GM18508 (cell line): ENCODE measurements around the gene TBC1D1.

ENCODE experiments used
- ATAC-seq: cut with Tn5 transposase; IDR thresholded peaks from one replicate; pipeline ENCODE4 v1.9.1; 2021; ENCODE audit warnings: moderate number of reproducible peaks; ENCODE audit not compliant: insufficient read depth, unreplicated experiment

The TBC1D1 gene

DNA sequence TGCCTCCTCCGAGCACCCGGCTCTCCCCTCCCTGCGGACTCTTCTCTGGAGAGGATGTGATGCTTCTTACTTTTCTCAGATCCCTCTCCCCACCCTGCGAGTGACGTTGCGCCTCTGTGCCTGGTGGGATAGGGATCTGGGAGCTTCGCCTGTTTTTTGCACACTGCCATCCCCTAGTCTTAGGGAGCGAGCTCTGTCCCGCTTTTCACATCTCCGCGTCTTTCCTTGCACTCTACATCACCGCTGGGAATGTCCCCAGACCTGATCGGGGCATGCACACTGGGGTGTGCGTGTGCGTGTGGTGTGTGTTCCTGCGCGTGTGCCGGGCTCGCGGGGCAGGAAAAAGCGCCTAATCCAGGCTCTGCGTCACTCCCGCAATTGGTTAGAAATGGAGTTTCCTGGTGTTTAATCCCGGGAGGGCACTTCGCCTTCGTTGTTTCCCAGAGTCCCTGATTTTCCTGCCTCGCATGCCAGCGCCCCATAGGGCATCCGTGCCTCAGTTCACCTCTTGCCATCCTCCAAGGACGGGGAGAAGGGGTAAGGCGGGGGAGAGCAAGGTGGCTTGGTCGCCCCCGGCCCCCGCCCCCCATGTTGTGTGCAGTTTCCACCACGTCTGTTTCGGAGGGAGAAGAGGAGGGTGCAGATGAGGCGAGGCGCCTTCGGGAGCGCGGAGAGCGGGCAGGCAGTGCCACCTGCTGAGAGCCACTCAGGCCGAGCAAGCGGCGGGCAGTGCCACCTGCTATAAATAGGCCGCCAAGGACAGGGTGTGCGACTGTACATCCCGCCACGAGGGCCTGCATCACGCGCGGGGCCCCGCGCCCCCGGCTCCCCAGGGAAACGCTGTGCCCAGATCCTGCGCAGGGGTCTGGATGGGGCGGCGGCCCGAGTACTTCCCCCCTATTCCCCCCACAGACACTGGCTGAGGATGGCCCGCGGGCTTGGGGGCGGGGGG, 759 bp upstream of the TBC1D1 start:
- ATAC-seq, result no peak

DNA sequence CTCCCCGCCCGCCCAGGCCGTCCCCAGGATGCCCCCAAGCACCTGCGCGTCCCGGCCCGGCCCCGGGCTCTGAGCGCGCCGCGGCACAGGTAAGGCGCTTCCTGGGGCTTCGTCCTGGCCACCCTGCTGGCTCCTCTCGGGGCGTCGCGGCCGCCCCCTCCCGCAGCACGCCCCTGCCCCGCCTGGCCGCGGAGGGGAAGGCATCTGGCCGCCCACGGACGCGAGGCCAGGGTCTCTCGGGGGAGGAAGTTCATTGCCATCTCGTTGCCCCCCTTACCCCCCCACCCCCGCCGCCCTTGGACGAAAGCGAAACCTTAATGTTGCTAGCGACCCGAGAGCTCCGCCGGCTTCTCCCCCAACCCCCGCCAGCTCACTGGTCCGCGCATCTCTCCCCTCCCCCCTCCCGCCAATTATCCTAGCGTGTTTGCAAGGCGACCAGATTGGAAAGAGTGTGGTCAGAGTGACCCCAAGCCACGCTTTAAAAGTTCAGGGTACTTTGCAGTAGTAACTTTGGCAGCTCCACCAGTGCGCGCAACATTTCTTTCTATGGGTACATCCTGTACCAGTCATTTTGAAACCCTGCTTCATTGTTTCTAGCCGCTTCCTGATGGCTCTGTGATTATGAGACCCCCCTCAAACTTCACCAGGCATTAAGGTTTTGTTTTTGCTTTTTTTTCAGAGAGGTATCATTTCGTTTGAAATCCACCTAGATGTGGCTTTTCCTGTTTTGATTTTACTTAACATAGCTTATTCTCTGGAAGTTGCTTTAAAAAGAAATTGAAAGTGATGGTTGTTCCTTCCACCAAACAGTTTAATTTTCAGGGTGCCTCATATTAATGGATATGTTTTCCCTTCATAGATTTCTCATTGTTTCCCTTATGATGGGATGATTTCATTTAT, 626 bp downstream of the TBC1D1 start:
- ATAC-seq, result peak; percentile 77

GRCh38 chr4:37892641-37893040, 1.8 kb downstream of the TBC1D1 start:
- no peak for ATAC-seq

DNA sequence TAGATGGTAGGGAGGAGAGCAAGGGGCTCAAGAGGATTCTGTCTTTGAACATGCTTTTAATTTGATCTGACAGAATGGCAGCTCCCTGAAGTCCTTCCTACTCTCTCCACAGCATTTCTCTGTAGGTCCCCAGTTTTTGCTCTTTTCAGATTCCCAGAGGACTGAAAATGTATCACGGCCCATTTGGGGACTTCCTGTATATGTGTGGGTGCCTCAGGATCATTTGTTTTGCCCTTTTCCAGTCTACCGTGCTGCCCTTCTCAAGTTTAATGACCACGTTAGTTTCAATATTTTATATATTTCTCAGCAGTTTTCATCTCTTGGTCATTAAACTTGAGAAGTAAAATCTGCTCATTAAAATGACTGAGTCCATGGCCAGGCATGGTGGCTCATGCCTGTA, 2.3 kb downstream of the TBC1D1 start:
- ATAC-seq, result no peak

GRCh38 chr4:37895271-37895670, 4.4 kb downstream of the TBC1D1 start:
- no peak for ATAC-seq

- no peak for ATAC-seq
Measured at GRCh38 chr4:37896206-37896860, 5.4 kb downstream of the TBC1D1 start.

DNA sequence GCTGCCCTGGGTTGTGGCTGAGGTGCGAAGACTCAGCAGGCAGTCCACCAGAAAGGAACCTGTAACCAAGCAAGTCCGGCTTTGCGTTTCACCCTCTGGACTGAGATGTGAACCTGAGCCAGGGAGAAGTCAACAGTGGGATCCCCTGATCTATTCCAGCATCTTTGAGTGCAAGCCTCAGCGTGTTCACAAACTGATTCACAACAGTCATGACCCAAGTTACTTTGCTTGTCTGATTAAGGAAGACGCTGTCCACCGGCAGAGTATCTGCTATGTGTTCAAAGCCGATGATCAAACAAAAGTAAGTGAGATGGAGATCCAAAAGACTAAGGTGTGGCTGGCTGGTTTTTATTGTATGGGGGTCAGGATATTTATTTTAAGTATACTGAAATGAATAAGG, 11.3 kb downstream of the TBC1D1 start:
- no peak for ATAC-seq

GRCh38 chr4:37902738-37903693, 12.1 kb downstream of the TBC1D1 start:
- ATAC-seq, result no peak

DNA sequence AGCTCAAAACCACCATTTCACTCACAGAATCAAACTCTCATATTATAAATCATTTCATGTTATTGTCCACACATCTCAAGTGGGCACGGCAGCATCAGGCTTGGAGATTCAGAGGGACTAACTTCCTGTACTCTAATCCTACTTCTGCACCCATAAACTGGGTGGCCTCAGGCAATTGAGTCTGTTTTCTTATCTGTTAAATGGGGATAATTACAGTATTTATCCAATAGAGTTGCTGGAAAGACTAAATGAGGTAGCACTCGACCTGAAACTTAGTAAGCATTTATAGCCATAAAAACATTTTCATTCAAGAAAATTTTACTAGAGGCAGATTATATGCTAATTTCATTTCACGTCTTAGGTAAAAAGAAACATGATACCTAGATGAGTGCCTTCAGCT, 13.0 kb downstream of the TBC1D1 start:
- no peak for ATAC-seq

- ATAC-seq, result no peak
Measured at GRCh38 chr4:37904824-37905223, 13.9 kb downstream of the TBC1D1 start.

DNA sequence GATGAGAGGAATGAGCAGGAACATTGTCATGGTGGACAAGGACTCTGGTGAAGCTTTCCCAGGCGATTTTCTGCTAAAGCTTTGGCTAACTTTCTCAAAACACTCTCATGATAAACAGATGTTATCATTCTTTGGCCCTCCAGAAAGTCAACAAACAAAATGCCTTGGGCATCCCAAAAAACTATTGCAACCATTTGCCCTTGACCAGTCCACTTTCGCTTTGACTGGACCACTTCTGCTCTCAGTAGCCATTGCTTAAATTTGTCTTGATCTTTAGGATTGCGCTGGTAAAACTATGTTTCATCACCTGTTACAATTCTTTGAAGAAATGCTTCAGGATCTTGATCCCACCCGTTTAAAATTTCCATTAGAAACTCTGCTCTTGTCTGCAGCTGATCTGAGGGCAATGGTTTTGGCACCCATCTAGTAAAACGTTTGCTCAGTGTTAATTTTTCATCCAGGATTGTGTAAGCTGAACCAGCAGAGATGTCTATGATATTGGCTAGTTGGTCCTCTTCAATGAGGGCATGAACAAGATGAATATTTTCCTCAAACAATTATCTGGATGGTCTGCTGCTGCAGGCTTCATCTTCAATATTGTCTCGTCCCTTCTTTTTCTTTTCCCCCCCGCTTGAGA, 14.8 kb downstream of the TBC1D1 start:
- no peak for ATAC-seq

DNA sequence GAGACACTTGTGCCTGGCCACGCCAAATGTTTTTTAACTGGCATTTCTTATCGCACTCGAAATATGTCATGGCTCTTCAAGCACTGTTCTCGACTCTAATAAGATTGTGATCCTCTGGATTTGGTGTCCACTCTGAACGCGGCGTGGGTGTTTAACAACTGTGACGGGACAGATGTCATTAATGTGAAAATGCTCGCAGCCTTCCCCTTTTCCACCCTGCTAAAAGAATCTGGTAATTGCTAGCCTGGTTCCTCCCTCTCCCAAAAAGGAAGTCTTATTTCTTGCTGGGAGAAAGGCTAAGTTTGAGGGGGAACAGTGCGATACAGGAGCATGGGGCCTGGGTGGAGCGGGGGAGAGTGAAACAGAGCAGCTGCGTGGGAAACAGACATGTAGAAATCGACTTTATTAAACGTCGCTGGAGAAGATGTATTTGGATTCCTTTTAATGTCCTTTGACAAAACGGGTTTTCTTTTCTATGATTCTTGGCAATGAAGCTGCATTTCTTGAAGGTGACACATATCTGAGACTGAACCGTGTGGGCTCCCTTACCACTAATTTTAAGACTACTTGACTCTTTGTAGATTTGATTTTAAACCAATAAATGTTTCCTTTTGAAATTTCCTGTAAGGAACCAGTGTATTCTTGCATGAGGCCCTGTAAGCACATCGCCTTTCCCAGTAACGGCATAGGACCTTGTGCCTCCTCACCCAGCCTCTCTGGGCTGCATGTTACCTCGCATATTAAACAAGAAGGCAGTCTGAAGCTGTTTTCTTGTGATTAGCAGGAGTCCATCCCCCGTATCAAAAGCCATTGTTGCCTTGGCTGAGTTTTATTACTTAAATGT, 17.8 kb downstream of the TBC1D1 start:
- ATAC-seq, result no peak

DNA sequence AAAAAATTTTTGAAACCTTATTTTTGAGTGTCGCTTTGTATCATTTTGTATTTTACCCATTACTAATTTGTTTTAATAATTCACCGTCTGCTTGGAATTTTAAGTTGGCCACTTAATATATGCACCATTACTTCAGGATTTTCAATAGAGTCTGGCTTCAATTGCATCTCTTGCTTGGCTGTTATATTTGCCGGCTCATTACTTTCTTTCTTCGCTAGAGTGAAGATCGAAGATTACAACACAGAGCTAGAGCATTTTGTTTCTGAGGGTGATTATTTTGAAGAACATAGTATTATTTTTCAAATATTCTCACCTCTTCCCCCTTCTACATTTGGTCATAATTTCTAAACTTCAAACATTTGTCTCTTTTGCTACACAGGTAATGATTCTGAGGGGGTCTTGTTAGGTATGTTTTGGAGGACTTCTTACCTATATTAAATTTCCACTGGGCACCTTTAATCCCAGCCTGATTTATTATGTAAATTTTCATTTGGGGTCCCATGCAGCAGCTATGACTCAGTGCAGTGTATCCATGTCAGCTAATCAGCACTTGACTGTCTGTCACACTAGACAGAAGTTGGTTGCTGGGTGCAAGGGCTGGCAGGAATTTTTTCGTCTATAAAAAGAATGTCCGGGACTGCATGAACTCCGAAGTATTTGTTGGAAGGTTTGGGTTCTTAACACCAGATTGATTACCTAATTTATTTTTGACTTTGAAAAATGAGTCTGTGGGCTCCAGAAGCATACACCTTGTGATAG, 18.6 kb downstream of the TBC1D1 start:
- no peak for ATAC-seq

DNA sequence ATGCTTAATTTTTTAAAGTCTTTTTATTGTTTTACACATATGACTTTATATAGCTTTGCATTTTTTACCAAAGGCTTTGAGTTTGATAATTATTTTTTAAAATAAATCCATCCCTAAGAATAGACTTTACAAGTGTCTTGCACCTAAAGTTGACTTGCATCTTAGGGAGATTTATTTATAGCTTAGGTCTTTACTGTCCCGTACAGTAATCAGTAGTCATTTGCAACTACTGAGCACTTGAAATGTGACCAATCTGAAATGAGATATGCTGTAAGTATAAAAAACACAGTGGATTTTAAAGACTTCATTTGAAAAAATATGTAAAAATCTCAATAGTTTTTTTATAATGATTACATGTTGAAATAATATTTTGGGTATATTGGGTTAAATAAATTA, 19.2 kb downstream of the TBC1D1 start:
- no peak for ATAC-seq

GRCh38 chr4:37914539-37914938, 23.7 kb downstream of the TBC1D1 start:
- ATAC-seq, result no peak

GRCh38 chr4:37917388-37917787, 26.5 kb downstream of the TBC1D1 start:
- no peak for ATAC-seq

- no peak for ATAC-seq
Measured at GRCh38 chr4:37918653-37919052, 27.8 kb downstream of the TBC1D1 start.

GRCh38 chr4:37922328-37922727, 31.4 kb downstream of the TBC1D1 start:
- ATAC-seq, result no peak
